ENCODE results near the gene MEIKIN.

The MEIKIN gene

DNA sequence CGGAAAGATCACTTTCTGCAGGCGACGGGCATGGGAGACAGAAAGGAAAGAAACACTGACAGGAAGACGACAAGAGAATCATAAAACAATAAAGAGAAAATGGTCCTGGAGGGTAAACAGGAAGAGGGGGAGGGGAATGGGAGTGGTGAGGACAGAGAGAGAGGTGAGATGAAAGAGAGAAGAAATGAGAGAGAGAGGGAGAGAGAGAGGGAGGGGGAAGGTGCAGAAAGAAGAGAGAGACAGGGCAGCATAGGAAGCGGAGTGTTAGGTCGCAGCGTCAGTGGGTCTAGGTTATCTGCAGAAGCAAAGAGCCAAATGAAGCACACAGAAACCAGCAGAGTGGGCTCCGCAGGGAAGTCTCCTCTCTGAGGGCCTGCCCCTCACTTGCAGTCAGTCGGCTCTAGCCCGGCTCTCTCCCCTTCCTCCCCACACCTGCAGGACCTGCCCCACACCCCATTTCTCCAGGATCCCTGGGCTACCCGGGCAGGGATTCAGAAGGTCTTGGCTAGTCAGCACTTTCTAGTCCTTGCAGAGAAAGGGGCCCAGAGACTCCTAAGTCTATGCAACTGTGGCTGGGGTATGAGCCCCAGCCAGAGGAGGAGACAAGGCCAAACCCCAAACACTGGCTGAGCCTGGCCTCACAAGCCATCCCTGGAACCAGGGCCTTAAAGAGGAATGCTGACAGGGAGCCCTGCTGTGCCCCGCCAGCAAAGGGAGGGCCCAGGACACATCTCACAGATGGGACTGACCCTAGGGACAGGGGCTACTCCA lies 29.7 kb upstream of the MEIKIN start:
- TF ChIP-seq, protein P1, sequence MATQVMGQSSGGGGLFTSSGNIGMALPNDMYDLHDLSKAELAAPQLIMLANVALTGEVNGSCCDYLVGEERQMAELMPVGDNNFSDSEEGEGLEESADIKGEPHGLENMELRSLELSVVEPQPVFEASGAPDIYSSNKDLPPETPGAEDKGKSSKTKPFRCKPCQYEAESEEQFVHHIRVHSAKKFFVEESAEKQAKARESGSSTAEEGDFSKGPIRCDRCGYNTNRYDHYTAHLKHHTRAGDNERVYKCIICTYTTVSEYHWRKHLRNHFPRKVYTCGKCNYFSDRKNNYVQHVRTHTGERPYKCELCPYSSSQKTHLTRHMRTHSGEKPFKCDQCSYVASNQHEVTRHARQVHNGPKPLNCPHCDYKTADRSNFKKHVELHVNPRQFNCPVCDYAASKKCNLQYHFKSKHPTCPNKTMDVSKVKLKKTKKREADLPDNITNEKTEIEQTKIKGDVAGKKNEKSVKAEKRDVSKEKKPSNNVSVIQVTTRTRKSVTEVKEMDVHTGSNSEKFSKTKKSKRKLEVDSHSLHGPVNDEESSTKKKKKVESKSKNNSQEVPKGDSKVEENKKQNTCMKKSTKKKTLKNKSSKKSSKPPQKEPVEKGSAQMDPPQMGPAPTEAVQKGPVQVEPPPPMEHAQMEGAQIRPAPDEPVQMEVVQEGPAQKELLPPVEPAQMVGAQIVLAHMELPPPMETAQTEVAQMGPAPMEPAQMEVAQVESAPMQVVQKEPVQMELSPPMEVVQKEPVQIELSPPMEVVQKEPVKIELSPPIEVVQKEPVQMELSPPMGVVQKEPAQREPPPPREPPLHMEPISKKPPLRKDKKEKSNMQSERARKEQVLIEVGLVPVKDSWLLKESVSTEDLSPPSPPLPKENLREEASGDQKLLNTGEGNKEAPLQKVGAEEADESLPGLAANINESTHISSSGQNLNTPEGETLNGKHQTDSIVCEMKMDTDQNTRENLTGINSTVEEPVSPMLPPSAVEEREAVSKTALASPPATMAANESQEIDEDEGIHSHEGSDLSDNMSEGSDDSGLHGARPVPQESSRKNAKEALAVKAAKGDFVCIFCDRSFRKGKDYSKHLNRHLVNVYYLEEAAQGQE (IDR thresholded peaks at IDR 0.05; ENCODE audit: low read depth), result no peak
- no peak for TF ChIP-seq ZBTB7A (IDR thresholded peaks at IDR 0.05; ENCODE audit: low read depth)
- TF ChIP-seq TCF12 (IDR thresholded peaks at IDR 0.05; ENCODE audit: low read depth), result no peak
- no peak for TF ChIP-seq NFIC (IDR thresholded peaks at IDR 0.05)
- TF ChIP-seq CREB1 (IDR thresholded peaks at IDR 0.05; ENCODE audit: low read depth), result no peak
- TF ChIP-seq, protein P2, sequence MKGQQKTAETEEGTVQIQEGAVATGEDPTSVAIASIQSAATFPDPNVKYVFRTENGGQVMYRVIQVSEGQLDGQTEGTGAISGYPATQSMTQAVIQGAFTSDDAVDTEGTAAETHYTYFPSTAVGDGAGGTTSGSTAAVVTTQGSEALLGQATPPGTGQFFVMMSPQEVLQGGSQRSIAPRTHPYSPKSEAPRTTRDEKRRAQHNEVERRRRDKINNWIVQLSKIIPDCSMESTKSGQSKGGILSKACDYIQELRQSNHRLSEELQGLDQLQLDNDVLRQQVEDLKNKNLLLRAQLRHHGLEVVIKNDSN (IDR thresholded peaks at IDR 0.05), result no peak
- TF ChIP-seq TEAD4 (IDR thresholded peaks at IDR 0.05), result no peak
- TF ChIP-seq, protein P3, sequence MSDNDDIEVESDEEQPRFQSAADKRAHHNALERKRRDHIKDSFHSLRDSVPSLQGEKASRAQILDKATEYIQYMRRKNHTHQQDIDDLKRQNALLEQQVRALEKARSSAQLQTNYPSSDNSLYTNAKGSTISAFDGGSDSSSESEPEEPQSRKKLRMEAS (IDR thresholded peaks at IDR 0.05), result no peak
- TF ChIP-seq RAD21 (IDR thresholded peaks at IDR 0.05; ENCODE audit: low read depth), result no peak
- no peak for TF ChIP-seq YY1 (IDR thresholded peaks at IDR 0.05; ENCODE audit: low read depth)
- no peak for TF ChIP-seq CEBPB (IDR thresholded peaks at IDR 0.05)
- TF ChIP-seq EP300 (IDR thresholded peaks at IDR 0.05; ENCODE audit: borderline replicate concordance), result no peak
- no peak for TF ChIP-seq FOXM1 (IDR thresholded peaks at IDR 0.05; ENCODE audit: borderline replicate concordance, low read depth)
- no peak for TF ChIP-seq TAF1 (IDR thresholded peaks at IDR 0.05; ENCODE audit: low read depth)

DNA sequence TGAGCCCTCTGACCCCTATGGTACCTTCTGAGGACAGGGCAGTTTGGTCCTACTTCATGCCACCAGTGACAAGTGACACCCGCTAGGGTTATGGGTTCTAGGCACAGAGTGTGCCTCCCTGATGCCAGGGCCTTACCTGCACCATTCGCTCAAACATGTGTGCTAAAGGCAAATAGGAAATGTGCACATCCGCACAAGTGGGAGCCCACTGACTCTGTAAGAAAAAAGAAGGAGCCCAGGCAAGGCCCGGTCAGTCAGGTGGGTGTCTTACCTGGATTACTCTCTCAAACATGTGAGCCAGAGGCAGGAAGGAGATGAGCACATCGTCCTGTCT lies 29.1 kb upstream of the MEIKIN start:
- TF ChIP-seq EGR1 (IDR thresholded peaks at IDR 0.05), result no peak

DNA sequence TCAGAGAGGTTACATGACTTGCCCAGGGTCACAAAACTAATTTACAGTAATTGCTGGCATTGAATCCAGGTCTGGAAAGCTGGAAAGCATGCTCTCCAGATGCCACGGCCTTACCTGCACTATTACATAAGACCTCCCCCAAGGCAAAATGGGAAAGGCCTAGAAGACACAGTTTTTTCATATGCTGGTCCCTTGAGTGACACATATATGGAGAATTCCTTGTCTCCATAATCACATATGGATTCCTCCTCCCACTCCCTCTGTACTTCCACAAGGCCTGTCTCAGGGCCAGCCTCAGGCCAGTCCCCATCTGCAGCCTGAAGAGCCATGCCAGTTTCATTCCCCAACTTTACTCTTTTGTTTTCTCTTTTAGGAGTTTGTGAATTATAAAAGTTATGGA lies 28.6 kb upstream of the MEIKIN start:
- no peak for TF ChIP-seq ZBTB7A (IDR thresholded peaks at IDR 0.05; ENCODE audit: low read depth)
- TF ChIP-seq, protein P3 (IDR thresholded peaks at IDR 0.05), result no peak
- TF ChIP-seq FOXM1 (IDR thresholded peaks at IDR 0.05; ENCODE audit: borderline replicate concordance, low read depth), result no peak
- no peak for TF ChIP-seq NFIC (IDR thresholded peaks at IDR 0.05)
- TF ChIP-seq TEAD4 (IDR thresholded peaks at IDR 0.05), result no peak

DNA sequence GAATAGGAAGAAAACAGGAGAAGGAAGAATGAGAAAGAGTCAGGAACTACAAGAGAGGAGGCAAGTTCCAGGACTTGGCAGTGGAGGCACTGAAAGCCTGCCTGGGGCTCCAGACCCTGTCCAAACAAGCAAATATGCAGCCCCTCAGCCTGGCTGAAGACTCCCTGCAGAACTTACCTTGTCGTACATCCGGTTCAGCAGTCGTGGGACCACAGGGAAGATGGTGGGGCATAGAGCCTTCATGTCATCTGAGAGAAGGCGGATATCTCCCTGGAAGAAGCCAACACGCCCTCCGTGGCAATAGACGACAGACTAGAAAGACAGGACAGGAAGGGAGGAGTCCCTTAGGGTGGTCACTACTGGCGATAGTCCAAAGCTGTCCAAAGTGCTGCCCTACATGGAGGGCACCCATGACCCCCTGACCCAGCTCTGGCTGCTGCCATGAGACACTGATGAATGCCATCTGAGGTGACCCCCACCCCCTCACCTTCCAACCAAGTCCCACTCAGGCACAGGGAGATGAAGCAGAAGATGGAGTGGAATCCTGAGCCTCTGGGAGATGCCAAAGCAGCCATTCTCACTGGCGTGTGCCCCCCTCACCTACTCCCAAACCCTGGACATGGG lies 27.7 kb upstream of the MEIKIN start:
- TF ChIP-seq, protein P3 (IDR thresholded peaks at IDR 0.05), result no peak
- TF ChIP-seq TAF1 (IDR thresholded peaks at IDR 0.05; ENCODE audit: low read depth) (no peak), FOXM1 (IDR thresholded peaks at IDR 0.05; ENCODE audit: borderline replicate concordance, low read depth) (no peak), CREB1 (IDR thresholded peaks at IDR 0.05; ENCODE audit: low read depth) (no peak), TCF12 (IDR thresholded peaks at IDR 0.05; ENCODE audit: low read depth) (no peak), ZBTB7A (IDR thresholded peaks at IDR 0.05; ENCODE audit: low read depth) (no peak), YY1 (IDR thresholded peaks at IDR 0.05; ENCODE audit: low read depth) (no peak), NFIC (IDR thresholded peaks at IDR 0.05) (no peak)

DNA sequence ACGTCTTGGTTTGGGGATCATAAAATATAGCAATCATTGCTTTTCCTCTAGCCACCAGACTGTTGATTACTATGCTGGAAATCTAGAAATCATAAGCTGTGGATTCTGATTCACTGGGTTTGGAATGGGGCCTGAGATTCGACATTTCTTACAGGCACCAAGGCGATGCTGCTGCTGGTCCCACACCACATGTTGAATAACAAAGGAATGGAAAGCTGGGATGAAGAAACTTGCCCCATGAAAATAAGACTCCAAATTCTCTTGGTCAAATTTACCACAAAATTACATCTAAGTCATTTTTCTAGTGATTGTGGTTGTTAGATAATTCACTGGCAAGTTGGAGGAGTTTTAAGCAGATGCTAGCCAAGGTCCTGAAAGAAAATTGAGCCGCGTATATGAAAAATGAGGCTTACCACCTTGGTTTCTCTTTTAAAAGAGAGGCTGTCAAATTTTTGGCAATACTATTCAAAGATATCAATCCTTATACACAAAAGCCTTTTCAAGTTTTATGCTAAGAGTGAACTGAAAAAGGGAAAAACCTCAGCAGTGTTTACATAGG lies 23.0 kb upstream of the MEIKIN start:
- TF ChIP-seq, protein P1 (IDR thresholded peaks at IDR 0.05; ENCODE audit: low read depth), result peak; percentile 84
- TF ChIP-seq, protein P2 (IDR thresholded peaks at IDR 0.05), result no peak

DNA sequence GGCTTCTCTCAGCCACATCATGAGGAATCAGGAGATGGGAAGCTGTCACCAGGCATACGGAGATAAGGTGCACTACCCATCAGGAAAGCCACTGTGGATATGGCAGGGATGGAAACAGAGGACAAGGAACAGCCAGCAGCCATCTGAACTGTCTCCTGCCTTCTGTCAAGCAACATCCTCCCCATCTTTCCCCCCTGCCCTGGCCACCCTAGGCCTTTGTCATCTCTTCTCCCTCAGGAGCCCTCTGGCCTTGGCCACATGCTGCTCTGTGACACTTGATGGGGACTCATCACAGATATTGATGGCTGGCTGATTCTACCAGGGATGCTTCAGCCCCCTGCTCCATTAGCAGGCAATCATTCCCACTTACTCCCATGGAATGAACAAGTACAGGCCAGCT lies 21.1 kb upstream of the MEIKIN start:
- TF ChIP-seq CEBPB (IDR thresholded peaks at IDR 0.05) (no peak), FOXM1 (IDR thresholded peaks at IDR 0.05; ENCODE audit: borderline replicate concordance, low read depth) (no peak), ZBTB7A (IDR thresholded peaks at IDR 0.05; ENCODE audit: low read depth) (no peak), TAF1 (IDR thresholded peaks at IDR 0.05; ENCODE audit: low read depth) (no peak), EGR1 (IDR thresholded peaks at IDR 0.05) (no peak), RAD21 (IDR thresholded peaks at IDR 0.05; ENCODE audit: low read depth) (no peak), TCF12 (IDR thresholded peaks at IDR 0.05; ENCODE audit: low read depth) (no peak), NFIC (IDR thresholded peaks at IDR 0.05) (no peak)
- TF ChIP-seq, protein P3 (IDR thresholded peaks at IDR 0.05), result no peak
- TF ChIP-seq, protein P1 (IDR thresholded peaks at IDR 0.05; ENCODE audit: low read depth), result no peak

Data from Ishikawa (cell line).